Posterior vena cava (tissue), 2 donors: ENCODE data around the gene LIPF. TPM values are rescaled to one million over a fixed set of nuclear protein-coding genes. Genes with fewer than 3 reads are reported as not detected.
"Not testable (repeated sequence)": the region's sequence is repeated elsewhere in the genome, so short reads cannot be mapped to it uniquely, and the experiment has no call there.

ENCODE experiments used
- DNase-seq: peaks from one replicate; pipeline ENCODE4 v3.0.0-alpha.2; 2020; ENCODE audit warnings: low spot score
- intact Hi-C, 2 donors: fragments of 100-400 bp; cut with DNase I; formaldehyde crosslinking; loops; one replicate each; pipeline versions ENCODE4 v1.14.1 to v1.14.2; 2022 to 2023
- total RNA-seq, 2 donors: library from RNA; stranded (reverse); fragmentation: NEBNext Ultra II Directional; extraction: Animal tissue kit (Norgen Biotek cat#: 25700); gene quantifications; one replicate each; pipeline ENCODE4 v1.2.1, GENCODE V29; 2021
- donor health status: DM: yes; HTN: yes; CAD: no.
- donor health status: DM: yes; HTN: yes; CAD: no.

LIPF gene
- total RNA-seq, 2 donors from 2014 or later, result not detected

GRCh38 chr10:88670497-88670896 is 6.3 kb downstream of the LIPF start:
- DNase-seq, result no peak
- intact Hi-C loops, result no loop called here

DNA sequence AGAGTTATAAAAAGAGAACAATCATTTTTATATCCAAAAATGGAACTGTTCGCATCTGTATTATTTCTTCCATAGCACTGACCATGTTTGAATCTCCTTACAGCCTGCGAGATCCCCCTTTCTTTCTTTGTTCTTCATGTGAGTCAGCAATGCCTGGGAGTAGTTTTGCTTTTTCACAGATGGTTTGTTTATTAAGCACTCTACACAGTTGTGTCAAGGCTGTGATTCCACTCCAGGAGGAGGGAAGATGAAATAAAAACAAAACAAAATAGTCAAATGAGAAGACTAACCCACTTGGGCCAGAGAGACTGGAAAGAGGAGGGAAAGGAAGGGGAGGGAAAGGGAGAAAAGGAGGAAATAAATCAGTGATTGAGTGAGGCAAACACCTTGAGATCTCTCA is 7.8 kb downstream of the LIPF start:
- no peak for DNase-seq
- intact Hi-C loops, result no loop called here

DNA sequence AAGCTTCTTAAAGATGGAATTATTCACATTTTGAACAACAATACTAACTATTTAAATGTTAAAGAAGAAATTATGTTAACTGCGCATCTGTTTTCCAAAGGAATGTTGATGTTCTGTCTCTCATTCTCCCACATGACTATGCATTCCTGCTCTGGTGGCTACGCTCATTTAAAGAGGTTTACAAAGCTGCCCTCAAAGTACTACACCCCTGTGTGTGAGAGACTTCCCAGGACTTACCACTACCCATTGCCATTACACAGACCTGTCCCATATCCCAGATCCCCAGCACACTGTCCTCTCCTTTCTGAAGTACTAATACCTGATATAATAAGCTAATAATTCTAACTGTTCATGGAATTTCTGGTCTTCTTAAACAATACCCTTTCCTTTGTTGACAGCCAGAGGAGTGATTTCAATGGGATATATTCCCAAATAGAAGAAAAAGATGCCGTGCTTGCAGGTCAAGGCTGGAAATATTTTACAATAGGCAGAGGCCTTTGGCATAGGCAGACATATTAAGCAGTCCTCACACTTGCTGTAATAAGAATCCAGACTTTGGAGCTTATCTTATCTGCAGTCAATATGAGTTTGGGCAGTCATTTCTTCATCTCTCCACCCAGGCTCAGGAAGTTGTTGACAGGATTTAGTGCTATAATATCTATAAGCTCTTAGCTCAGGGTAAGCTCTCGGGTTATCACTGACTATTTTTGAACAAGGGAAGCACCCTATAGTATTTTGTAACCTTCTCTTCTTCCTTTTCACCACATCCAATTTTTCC is 12.2 kb downstream of the LIPF start:
- DNase-seq, result no peak
- intact Hi-C loops, result no loop called here

- intact Hi-C loops, result loop anchor here in 1 of 2 donors (10.0 kb wide), 1 partner anchor 134 kb away; no protein-coding TSS in a partner anchor
- DNase-seq, result no peak
Measured at GRCh38 chr10:88680958-88681357, 16.7 kb downstream of the LIPF start.

- intact Hi-C loops, result loop anchor here in 1 of 2 donors (10.0 kb wide), 1 partner anchor 132 kb away; no protein-coding TSS in a partner anchor
- DNase-seq, result no peak
Measured at GRCh38 chr10:88682491-88682890, 18.2 kb downstream of the LIPF start.

- intact Hi-C loops, result loop anchor here in 1 of 2 donors (10.0 kb wide), 1 partner anchor 127 kb away; no protein-coding TSS in a partner anchor
- DNase-seq, result no peak
Measured at GRCh38 chr10:88687853-88688467, 23.7 kb downstream of the LIPF start.

DNA sequence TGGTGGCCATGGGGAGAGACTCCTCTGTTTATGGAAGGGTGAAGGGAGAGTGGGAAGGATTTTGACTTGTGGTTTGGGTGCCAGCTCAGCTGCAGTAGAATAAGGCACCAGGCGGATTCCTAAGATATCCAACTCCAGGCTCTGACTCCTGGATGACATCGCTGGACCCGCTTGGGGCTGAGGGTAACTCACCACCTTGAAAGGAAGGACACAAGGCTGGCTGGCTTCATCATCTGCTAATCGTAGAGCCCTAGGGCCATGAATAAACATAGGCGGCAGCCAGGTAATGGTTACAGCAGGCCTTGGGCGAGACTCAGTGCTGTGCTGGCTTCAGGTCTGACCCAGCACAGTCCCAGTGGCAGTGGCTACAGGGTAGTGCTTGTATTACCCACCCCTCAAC is 25.1 kb downstream of the LIPF start:
- no peak for DNase-seq
- intact Hi-C loops, result loop anchor here in 1 of 2 donors (10.0 kb wide), 1 partner anchor 125 kb away; no protein-coding TSS in a partner anchor

GRCh38 chr10:88693392-88694020 is 29.3 kb downstream of the LIPF start:
- intact Hi-C loops, result no loop called here
- DNase-seq, result no peak

DNA sequence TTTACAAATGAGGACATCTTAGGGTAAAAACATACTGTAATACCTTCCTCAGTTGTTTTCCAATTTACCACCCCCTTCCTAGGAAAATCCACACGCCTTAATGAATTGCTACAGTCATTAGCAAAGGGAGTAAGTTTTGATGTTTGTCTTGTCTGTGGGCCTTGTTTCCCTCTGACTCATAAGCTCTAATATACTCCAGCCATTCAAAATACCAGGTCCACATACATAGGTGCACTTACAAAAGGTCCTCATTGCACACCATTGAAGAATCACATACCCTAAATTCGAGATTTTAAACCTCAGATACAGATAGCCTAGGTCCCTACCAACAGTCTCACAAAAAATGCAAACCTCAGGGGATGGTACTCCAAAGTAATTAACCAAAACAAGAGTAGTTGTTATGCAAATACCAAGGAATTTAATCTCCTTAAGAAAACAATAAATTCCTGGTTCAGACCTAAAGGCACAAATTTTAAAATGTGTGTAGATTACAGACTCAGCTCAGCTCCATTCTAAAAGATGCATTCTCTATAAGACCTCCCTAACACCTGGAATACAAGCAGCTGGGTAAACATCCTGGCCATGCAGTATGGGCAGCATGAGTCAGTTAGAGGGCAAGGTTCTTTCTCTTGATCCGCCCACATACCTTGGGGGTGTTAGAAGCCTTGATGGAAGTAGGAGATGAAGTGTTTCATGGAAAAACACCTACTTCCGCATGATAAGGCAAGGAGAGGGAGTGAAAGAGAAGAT is 38.8 kb downstream of the LIPF start:
- intact Hi-C loops, result no loop called here

DNA sequence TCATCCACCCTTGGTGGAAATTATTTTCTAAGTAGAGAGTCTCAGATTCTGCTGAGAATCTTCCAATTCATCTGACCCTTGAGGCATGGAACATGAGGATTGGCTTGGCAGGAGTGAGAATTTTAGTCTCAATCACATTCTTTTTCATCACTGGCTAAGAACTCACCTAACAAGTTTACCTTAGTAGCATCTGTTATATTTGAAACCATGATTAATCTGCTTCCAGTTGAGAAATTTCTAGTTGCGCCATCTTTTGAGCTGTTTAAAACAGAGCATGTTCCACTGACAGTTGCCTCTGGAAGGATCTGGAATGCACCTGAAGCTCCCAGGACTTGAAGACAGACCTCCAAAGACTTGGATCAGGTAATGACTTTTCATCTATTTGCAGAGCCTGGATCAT is 41.7 kb downstream of the LIPF start, which contains the start of gene LIPK:
LIPK (plus strand) TSS at position 292 of the 400 bp plus-strand sequence. CDS start 18,295 bp downstream, outside the sequence.
- no peak for DNase-seq
- intact Hi-C loops, result no loop called here

More for the DNA sequence above, 38.8 kb downstream of the LIPF start:
- no peak for DNase-seq

DNA sequence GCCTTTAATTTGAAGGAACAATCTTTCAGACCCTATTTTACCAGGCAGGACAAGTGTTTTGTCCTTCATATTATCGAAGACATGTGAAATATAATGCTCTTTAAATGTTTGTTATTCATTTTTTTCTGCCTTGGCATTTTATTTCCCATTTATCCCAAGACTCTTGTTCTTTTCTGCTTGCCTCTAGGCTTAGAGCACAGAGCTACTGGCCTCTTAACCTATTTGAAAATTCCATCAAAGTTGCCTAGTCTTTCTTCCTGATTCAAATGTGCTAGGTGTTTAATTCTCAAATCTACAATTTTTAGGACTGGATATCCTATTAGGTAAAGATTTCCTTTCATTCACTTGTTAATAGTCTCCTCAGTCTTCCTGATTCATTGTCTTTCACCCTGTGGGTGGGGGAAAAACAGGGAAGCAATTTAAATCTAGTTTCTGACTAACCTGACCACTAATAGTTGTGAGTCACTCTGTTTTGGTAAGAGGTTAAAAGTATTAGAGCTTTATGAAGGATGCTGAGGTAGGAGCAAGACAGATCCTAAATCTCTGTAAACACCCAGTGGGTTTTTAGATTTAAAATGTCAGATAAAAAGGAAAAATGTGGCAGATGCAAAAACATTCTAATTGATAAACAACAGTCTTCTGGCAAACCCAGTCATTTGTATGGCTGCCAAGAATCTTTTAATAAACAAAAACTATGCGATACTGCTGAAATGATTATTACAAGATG is 43.4 kb downstream of the LIPF start:
- DNase-seq, result no peak
- intact Hi-C loops, result no loop called here

DNA sequence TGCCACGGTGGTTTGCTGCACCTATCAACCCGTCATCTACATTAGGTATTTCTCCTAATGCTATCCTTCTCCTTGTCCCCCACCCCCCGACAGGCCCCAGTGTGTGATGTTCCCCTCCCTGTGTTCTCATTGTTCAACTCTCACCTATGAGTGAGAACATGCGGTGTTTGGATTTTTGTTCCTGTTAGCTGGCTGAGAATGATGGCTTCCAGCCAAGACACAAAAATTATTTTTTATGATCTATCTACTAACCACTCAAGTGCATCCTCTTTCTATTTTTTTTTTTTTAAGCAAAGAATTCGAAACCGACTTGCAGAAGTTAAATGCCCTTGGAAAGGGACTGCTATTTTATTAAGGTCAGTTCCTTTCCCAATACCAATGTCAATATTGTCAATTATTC is 45.1 kb downstream of the LIPF start:
- intact Hi-C loops, DNase-seq: not testable (repeated sequence)

GRCh38 chr10:88715517-88715916 is 51.3 kb downstream of the LIPF start:
- intact Hi-C loops, result no loop called here
- no peak for DNase-seq

- no peak for DNase-seq
- intact Hi-C loops, result no loop called here
Measured at GRCh38 chr10:88721392-88721791, 57.1 kb downstream of the LIPF start.

- no peak for DNase-seq
- intact Hi-C loops, result no loop called here
Measured at GRCh38 chr10:88725798-88726197, 61.6 kb downstream of the LIPF start.

DNA sequence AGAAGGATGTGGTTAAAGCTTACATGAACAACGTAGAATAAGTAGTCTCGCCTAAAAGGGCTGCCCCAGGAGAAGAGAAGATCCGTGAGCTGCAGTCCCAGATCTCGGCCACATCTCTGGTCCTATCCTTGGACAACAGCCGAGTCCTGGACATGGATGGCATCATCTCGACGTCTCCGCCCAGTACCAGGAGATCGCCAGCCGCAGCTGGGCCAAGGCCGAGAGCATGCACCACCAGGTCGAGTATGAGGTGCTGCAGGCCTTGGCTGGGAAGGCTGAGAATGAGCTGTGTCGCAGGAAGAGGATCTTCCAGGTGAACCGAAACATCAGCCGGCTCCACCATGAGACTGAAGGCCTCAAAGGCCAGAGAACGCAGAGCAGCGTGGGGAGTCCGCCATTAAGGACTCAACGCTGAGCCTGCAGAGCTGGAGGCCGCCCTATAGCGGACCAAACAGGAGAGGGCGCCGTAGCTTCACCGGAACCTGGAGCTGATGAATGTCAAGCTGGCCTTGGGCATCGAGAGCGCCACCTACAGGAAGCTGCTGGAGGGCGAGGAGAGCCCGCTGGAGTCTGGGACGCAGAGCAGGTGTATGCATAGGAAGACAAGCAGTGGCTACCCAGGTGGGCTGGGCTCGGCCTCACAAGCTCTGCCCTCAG is 64.0 kb downstream of the LIPF start:
- intact Hi-C loops, result no loop called here
- no peak for DNase-seq
